ENCODE measurements around the gene HPCAL1.

HPCAL1 gene

DNA sequence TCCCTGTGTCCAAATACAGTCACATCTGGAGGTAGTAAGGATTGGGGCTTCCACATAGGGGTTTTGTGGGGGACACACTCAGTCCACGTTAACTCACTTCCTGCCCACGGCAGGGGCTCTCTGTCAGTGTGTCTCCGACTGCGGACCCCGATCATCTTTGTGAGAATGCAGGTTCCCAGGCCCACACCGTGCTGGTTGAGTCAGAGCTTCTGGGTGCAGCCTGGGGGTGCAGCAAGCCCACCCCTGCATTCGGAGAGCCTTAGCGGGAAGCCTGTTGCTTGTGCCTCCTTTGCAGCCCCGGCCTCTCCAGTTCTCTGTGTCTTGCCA, 28.0 kb downstream of the HPCAL1 start:
- DNase-seq (ENCODE audit: insufficient read length, low spot score) (no peak), FAIRE-seq (no peak)
- no peak for TF ChIP-seq POU2F2 (IDR thresholded peaks at IDR 0.05; ENCODE audit: low read depth, low read length)
- TF ChIP-seq TAF1 (IDR thresholded peaks at IDR 0.05; ENCODE audit: low read depth, low read length) = no peak
- no peak for TF ChIP-seq POLR2AphosphoS5 (IDR thresholded peaks at IDR 0.05; ENCODE audit: low read depth, low read length)
- TF ChIP-seq PAX5 (IDR thresholded peaks at IDR 0.05; ENCODE audit: insufficient read depth, low read length, severe bottlenecking) = no peak
- no peak for TF ChIP-seq POLR2A (IDR thresholded peaks at IDR 0.05; ENCODE audit: low read depth, low read length)
- TF ChIP-seq SPI1 (IDR thresholded peaks at IDR 0.05; ENCODE audit: low read depth, low read length) = no peak

DNA sequence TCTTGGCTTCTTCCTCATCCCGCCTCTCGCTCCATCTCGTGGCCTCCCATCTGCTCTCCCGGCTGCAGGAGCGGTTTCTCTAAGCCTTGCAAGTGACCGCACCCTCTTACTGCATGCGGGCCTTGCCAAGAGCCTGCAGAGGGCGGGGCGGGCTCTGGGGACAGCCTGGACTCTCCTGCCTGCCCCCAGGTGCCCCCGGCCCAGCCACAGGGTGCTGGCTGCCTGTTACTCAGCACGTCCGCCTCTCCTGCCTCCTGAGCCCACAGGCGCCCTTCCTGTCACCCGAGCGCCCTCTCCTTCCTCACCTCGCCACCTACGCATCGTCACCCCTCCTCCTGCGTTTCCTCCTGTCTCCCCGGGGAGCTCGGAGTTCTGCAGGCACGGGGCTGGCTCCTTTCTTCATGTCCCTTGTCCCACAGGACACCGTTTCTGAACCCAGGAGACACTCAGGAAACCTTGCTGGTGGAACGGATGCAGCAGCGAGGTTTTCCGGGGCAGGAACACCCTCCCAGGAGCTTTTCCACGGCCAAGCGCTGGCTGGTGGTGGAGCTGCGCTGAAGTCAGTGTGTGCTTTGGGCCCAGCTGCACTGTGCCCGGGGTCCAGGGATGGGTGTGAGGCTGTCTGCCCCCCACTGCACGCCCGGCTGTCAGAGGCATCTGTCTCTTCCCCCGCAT, 28.5 kb downstream of the HPCAL1 start:
- no peak for TF ChIP-seq POLR2AphosphoS5 (IDR thresholded peaks at IDR 0.05; ENCODE audit: low read depth, low read length)
- TF ChIP-seq SPI1 (IDR thresholded peaks at IDR 0.05; ENCODE audit: low read depth, low read length) = no peak
- TF ChIP-seq POU2F2 (IDR thresholded peaks at IDR 0.05; ENCODE audit: low read depth, low read length) = no peak
- no peak for TF ChIP-seq POLR2A (IDR thresholded peaks at IDR 0.05; ENCODE audit: low read depth, low read length)
- TF ChIP-seq TAF1 (IDR thresholded peaks at IDR 0.05; ENCODE audit: low read depth, low read length) = no peak
- TF ChIP-seq PAX5 (IDR thresholded peaks at IDR 0.05; ENCODE audit: insufficient read depth, low read length, severe bottlenecking) = no peak
- FAIRE-seq (no peak), DNase-seq (ENCODE audit: insufficient read length, low spot score) (peak; percentile 57)

DNA sequence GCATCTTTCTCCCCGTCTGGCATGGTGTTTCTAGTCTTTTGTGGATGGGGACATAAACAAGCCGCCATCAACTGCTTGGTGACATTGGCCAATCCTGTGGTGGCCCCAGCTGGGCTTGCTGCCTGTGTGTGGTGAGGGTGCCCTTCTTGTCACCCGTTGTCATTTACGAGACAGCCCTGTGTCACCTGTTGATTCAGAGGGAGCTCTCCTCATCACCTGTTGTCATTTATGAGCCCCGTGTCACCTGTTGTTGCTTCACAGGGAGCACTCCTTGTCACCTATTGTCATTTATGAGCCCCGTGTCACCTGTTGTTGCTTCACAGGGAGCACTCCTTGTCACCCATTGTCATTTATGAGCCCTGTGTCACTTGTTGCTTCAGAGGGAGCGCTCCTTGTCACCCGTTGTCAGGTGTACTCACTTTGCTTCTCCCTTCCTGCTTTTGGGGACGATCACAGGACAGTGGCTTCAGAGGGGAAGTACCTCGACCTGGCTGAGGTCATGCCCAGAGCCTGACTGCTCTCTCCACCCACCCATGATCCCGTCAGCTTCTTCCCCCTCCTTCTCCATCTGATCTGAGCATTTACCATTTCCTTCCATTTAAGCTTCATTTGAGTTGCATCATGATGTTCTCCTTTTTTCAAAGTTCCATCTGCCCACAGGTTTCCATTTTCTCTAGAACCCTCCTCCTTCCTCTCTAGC, 29.1 kb downstream of the HPCAL1 start:
- TF ChIP-seq POLR2A (IDR thresholded peaks at IDR 0.05; ENCODE audit: low read depth, low read length) (no peak), POLR2AphosphoS5 (IDR thresholded peaks at IDR 0.05; ENCODE audit: low read depth, low read length) (no peak), SPI1 (IDR thresholded peaks at IDR 0.05; ENCODE audit: low read depth, low read length) (no peak), TAF1 (IDR thresholded peaks at IDR 0.05; ENCODE audit: low read depth, low read length) (no peak), POU2F2 (IDR thresholded peaks at IDR 0.05; ENCODE audit: low read depth, low read length) (no peak), PAX5 (IDR thresholded peaks at IDR 0.05; ENCODE audit: insufficient read depth, low read length, severe bottlenecking) (no peak)
- peak; percentile 48 for DNase-seq (ENCODE audit: insufficient read length, low spot score)
- peak; percentile 87 for FAIRE-seq

DNA sequence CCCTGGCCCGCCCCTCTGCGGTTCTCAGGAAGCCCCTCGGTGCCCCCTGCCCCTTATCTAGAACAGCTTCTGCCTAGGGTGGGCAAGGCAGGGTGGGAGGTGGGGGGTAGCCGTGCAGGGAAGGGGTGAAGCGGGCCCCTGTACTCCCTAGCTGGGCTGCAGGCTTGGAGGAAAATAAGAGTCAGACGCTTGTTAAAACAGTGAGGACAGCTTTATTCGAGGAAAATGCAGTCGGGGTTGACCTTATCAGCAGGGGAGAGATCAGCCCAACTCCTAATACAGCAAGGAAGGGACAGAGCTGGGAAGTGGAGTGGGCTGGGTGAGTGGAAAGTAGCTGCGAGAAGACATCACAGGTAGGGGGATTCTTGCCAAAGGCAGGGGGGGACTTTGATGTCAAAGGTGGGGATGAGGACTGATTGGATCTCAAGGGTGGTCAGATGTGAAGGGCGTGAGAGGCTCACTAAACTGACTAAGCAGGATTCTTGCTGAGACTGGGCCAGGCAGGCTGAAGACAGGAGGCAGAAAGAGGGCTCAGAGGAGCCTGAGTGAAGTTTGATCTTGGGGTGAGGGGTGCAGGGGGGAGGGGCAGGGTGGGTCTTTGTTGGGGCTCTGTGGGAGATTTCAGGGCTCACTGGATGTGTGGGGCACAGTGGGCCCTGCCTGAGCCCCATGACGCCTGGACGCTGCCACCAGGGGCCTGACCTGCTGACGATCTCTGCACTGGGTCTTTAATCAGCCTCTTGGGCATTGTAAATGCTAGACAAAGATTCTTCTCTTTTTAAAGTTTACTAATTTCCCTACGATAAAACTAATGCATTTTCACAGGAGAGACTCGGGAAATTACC, 29.9 kb downstream of the HPCAL1 start:
- DNase-seq (ENCODE audit: insufficient read length, low spot score) (no peak), FAIRE-seq (no peak)
- TF ChIP-seq SPI1 (IDR thresholded peaks at IDR 0.05; ENCODE audit: low read depth, low read length) (no peak), POLR2AphosphoS5 (IDR thresholded peaks at IDR 0.05; ENCODE audit: low read depth, low read length) (no peak), POLR2A (IDR thresholded peaks at IDR 0.05; ENCODE audit: low read depth, low read length) (no peak), TAF1 (IDR thresholded peaks at IDR 0.05; ENCODE audit: low read depth, low read length) (no peak)

DNA sequence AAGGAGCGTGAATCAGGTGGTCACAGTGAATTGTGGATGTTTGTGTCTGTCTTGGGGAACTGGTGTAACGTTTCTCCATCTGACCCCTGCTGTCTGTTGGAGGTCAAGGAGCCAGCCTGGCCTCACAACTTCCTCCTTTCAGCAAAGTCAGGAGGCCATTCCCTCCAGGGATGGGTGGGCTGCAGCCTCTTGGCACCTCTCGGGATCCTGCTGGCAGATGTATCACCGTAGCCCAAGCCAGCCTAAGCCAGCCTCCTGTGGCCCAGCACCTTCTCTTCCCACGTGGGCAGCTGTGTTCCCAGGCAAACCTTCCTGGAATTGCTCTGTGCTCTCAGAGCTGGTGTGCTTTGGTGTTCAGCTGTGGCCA, 30.5 kb downstream of the HPCAL1 start:
- FAIRE-seq (no peak), DNase-seq (ENCODE audit: insufficient read length, low spot score) (no peak)
- no peak for TF ChIP-seq SPI1 (IDR thresholded peaks at IDR 0.05; ENCODE audit: low read depth, low read length)
- no peak for TF ChIP-seq PAX5 (IDR thresholded peaks at IDR 0.05; ENCODE audit: insufficient read depth, low read length, severe bottlenecking)
- TF ChIP-seq POU2F2 (IDR thresholded peaks at IDR 0.05; ENCODE audit: low read depth, low read length) = no peak
- TF ChIP-seq TAF1 (IDR thresholded peaks at IDR 0.05; ENCODE audit: low read depth, low read length) = no peak
- TF ChIP-seq POLR2AphosphoS5 (IDR thresholded peaks at IDR 0.05; ENCODE audit: low read depth, low read length) = no peak
- no peak for TF ChIP-seq POLR2A (IDR thresholded peaks at IDR 0.05; ENCODE audit: low read depth, low read length)

DNA sequence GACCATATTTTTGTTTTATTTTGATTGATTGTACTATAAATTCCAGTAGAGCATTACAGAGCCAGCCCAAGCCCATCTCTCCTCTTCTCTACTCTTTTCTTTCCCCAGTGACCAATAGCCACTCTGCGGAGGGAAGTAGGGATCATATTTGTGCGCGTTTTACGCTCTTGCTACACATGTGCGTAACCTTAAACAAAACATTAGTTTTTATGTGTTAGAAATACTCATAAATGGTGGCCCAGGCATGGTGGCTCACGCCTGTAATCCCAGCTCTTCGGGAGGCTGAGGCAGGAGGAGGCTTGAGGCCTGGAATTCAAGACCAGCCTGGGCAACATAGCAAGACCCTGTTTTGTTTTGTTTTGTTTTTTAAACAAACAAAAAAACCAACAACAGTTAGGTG, 31.3 kb downstream of the HPCAL1 start:
- DNase-seq (ENCODE audit: insufficient read length, low spot score) = no peak
- TF ChIP-seq PAX5 (IDR thresholded peaks at IDR 0.05; ENCODE audit: insufficient read depth, low read length, severe bottlenecking) (no peak), TAF1 (IDR thresholded peaks at IDR 0.05; ENCODE audit: low read depth, low read length) (no peak), POU2F2 (IDR thresholded peaks at IDR 0.05; ENCODE audit: low read depth, low read length) (no peak), SPI1 (IDR thresholded peaks at IDR 0.05; ENCODE audit: low read depth, low read length) (no peak), POLR2AphosphoS5 (IDR thresholded peaks at IDR 0.05; ENCODE audit: low read depth, low read length) (no peak), POLR2A (IDR thresholded peaks at IDR 0.05; ENCODE audit: low read depth, low read length) (no peak)
- FAIRE-seq = no peak

DNA sequence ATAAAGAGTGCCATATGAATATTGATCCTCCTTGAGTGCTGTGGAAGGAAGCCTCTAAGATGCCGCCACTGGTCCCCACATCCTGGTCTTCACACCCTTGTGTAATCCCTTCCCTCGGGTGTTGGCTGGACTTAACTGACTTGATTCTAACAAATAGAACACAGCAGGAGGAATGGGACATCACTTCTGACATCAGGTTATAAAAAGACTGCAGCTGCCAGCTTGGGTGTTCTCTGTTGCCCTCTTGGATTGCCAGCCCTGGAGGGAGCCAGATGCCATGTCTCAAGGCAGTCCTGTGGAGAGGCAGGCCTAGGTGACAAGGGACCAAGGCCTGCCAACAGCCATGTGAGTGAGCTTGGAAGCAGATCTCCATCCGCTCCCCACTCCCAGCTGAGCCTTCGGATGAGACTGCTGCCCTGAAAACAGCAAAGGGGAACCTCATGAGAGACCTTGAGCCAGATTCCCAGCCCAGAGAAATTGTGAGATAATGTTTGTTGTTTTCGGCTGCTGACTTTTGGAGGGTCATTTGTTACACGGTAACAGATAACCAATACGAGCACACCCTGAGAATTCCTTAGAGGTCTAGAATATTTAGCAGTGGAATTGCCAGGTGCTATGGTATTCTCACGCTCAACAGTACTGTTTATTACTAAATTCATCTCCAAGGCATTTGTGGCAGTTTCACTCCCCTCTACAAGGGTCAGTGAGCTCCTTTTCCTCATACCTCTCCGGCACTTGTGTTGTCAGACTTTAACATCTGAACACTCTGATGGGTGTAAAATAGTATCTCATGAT, 32.5 kb downstream of the HPCAL1 start:
- DNase-seq (ENCODE audit: insufficient read length, low spot score) (no peak), FAIRE-seq (no peak)
- TF ChIP-seq POLR2AphosphoS5 (IDR thresholded peaks at IDR 0.05; ENCODE audit: low read depth, low read length) (no peak), POLR2A (IDR thresholded peaks at IDR 0.05; ENCODE audit: low read depth, low read length) (no peak), PAX5 (IDR thresholded peaks at IDR 0.05; ENCODE audit: insufficient read depth, low read length, severe bottlenecking) (no peak), POU2F2 (IDR thresholded peaks at IDR 0.05; ENCODE audit: low read depth, low read length) (no peak), SPI1 (IDR thresholded peaks at IDR 0.05; ENCODE audit: low read depth, low read length) (no peak), TAF1 (IDR thresholded peaks at IDR 0.05; ENCODE audit: low read depth, low read length) (no peak)

DNA sequence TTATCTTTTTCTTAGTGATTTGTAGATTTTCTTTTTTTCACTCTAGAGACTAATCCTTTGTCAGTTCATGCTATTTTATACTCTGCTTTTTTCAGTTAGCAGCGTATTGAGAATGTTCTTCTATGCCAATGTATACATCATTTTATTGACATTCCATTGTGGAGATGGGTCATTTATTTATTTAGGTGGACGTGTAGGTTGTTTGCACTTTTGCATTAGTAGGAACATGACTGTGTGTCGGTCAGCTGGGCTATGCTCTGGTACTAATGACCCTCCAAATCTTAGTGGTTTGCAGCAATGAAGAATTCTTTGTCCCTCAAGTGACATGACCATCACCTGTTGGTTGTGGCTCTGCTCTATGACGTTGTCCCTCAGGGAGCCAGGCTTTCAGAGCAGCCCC, 33.6 kb downstream of the HPCAL1 start:
- TF ChIP-seq POLR2A (IDR thresholded peaks at IDR 0.05; ENCODE audit: low read depth, low read length) (no peak), POU2F2 (IDR thresholded peaks at IDR 0.05; ENCODE audit: low read depth, low read length) (no peak), TAF1 (IDR thresholded peaks at IDR 0.05; ENCODE audit: low read depth, low read length) (no peak), PAX5 (IDR thresholded peaks at IDR 0.05; ENCODE audit: insufficient read depth, low read length, severe bottlenecking) (no peak), POLR2AphosphoS5 (IDR thresholded peaks at IDR 0.05; ENCODE audit: low read depth, low read length) (no peak), SPI1 (IDR thresholded peaks at IDR 0.05; ENCODE audit: low read depth, low read length) (no peak)
- no peak for DNase-seq (ENCODE audit: insufficient read length, low spot score)

More for the DNA sequence above, 33.6 kb downstream of the HPCAL1 start:
- FAIRE-seq = no peak

All from GM12891 (cell line).